Measurements from ENCODE around the gene CPZ.
"Not testable (repeated sequence)": the region's sequence is repeated elsewhere in the genome, so short reads cannot be mapped to it uniquely, and the experiment has no call there.

CPZ gene

DNA sequence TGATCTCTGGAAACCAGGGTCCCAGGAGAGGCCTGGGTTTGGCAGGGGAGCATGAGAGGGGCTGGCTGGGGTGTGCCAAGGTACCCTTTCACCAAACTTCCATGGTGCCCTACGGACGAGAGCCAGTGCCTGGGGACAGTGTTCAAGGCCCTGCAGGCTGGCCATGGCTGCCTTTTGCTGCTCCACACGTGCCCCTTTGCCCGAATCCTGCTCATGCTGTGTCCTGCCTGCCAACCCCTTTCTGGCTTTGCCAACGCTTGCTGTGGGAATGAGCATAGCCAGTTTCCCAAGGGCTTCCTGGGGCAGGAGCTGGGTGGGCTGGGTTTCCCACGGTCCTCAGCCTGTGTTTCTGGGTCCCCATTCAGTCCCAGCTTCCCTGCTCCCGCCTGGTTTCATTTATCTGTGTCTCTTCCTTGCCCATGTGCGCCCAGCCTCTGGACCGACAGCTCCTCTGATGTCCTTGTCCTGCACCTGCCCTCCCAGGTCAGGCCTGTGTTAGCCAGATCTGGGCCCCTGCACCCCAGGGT is 17.3 kb downstream of the CPZ start:
- no peak for DNase-seq (ENCODE audit: low read depth in 2 of 2)

DNA sequence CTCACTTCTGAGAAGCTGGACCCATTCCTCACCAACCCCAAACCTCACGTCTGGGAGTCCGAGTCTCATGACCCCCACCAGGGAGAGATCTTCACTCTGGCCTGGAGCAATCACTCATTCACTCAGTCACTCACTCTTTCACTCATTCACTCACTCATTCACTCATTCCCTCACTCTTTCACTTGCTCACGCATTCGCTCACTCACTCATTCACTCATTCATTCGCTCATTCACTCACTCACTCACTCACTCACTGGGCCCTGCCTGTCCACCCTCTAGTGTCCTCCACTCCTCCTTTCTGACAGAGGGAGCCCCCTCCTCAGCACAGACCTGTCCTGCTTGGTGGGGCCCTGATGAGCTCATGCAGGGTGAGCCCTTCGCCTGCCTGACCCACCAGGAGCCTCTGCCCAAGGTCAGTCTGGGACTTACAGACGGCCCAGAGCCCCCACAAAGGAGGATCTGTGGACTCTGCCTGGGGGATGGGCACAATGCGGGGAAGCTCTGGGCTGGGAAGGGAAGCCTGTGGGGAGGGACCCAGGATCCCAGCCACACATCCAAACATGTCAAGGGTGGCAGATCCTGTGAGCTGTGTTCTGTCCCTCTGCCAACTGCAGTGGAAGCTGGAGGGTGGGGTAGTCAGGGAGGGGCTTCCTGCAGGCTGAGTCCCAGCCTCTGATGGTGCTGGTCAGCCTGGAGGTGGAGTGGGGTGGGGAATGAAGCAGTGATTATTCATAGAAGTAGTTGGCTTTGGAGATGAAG is 18.5 kb downstream of the CPZ start:
- no peak for DNase-seq (ENCODE audit: low read depth in 2 of 2)

DNA sequence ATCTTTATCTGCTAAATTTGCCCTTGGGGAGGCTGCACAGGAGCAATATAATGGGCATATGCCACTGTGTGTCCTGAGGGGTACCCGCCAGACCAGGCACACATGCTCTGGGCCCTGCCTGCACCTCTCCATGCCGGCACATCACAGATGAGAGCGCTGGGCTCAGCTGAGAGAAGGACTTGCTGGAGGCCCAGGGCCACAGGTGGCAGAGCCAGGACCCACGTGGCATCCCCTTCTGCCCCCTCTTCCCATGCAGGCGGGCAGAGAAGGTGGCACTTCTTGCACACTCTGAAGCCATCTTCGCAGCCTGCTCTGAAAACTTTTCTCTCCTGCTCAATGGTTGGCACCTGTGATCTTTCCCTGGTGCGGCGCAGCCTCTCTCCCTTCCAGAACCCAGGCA is 20.1 kb downstream of the CPZ start:
- DNase-seq (ENCODE audit: low read depth in 2 of 2) = no peak

- no peak for DNase-seq (ENCODE audit: low read depth in 2 of 2)
Observed at GRCh38 chr4:8613421-8614364, 21.1 kb downstream of the CPZ start.

- no peak for DNase-seq (ENCODE audit: low read depth in 2 of 2)
Observed at GRCh38 chr4:8614365-8615193, 22.0 kb downstream of the CPZ start.

DNA sequence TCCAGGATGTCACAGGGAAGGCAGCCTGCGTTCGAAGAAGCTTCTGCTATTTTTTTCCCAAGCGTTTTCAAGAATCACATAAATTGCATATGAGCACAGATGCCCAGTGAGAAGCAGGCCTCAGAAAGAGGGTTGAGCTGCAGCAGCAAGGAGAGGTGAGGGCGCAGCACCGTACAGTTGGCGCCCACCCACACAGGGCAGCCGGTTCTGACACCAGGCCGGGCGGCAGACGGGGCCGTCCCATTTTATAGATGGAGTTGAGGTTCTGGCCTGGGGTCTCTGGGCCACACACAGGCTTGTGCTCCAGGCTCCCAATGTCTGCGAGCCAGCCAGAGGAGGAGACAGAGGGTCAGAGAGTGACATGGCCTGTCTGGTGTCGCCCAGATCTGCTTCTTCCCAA is 22.8 kb downstream of the CPZ start:
- DNase-seq (ENCODE audit: low read depth in 2 of 2) = no peak

GRCh38 chr4:8615921-8616787 is 23.6 kb downstream of the CPZ start:
- DNase-seq (ENCODE audit: low read depth in 2 of 2) = no peak

- DNase-seq (ENCODE audit: low read depth in 2 of 2) = no peak
Observed at GRCh38 chr4:8616831-8617230, 24.3 kb downstream of the CPZ start.

DNA sequence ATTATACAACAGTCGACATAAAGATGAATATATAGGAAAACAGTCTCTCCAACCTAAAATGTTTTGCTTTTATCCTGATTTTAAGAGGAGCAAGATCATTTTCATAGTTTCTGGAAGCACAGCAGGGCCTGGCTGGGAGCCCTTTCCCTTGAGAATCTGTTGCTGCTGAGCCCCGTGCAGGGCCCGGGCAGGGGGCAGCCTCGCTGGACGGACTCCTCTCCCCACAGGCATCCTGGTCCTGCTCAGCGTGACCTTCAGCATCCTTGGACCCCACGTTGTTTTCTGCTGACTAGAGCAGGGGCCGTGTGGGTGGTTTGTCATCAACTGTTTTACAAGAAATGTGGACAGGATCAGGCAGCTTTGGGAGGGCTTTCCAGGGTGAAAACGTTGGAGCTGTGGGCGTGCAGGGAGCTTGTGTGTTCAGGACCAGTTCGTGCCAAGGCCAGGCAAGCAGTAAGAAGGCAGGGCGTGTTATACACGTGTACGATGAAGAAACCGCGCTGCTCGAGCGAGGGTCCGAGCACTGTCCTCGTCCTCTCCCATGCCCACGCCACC is 25.0 kb downstream of the CPZ start:
- DNase-seq (ENCODE audit: low read depth in 2 of 2) = no peak

GRCh38 chr4:8618421-8618820 is 25.9 kb downstream of the CPZ start:
- no peak for DNase-seq (ENCODE audit: low read depth in 2 of 2)

- DNase-seq (ENCODE audit: low read depth in 2 of 2) = no peak
Observed at GRCh38 chr4:8618961-8619720, 26.6 kb downstream of the CPZ start.

DNA sequence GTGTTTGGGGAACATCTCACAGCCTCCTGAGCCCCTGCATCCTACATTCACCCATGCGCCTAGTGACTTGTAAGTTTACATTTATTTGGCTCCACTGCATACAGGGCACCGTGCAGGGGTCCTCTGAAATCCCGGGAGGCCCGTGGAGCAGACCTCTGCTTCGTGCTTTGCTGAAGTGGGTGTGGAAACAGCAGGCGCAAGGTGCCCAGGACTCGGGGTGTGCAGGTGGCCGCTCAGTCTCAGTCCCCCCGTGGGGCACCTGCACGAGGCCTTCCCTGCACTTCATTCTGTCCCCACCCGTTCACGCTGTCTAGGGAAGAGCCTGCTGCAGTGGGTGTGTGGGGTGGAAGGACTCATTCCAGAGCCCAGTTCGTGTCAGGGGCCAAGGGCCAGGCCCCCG is 28.6 kb downstream of the CPZ start:
- not testable (repeated sequence) for DNase-seq (ENCODE audit: low read depth in 2 of 2)

DNA sequence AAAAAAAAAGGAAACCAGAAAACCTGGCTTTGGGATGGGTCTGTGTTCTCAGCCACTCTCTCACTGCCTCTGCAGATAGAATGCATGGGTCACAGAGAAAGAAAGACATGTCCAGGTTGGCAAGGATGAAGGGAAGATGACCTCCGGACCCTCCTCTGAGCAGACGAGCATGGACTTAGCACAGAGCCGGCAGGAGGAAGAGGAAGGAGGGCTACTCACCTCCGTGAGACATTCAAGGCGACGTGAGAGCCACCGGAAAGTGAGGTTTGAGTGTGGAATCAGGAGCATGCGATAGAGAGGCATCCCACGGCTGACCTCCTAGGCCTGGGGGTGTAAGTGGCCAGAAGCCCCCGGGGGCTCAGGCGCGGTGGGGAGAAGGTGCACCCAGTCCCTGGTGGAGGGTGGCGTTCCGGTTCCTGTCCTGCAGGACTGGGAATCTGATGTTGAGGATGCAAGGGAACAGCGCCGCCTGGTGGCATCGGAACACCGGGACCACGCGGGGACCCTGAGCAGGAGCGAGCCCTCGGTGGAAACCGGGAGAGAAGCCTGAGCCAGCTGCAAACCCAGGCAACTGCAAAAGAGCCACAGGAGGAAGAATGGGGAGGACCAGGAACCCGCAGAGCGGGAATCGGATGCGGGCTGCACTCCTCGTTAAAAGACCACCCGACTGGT is 32.2 kb downstream of the CPZ start:
- not testable (repeated sequence) for DNase-seq (ENCODE audit: low read depth in 2 of 2)

DNA sequence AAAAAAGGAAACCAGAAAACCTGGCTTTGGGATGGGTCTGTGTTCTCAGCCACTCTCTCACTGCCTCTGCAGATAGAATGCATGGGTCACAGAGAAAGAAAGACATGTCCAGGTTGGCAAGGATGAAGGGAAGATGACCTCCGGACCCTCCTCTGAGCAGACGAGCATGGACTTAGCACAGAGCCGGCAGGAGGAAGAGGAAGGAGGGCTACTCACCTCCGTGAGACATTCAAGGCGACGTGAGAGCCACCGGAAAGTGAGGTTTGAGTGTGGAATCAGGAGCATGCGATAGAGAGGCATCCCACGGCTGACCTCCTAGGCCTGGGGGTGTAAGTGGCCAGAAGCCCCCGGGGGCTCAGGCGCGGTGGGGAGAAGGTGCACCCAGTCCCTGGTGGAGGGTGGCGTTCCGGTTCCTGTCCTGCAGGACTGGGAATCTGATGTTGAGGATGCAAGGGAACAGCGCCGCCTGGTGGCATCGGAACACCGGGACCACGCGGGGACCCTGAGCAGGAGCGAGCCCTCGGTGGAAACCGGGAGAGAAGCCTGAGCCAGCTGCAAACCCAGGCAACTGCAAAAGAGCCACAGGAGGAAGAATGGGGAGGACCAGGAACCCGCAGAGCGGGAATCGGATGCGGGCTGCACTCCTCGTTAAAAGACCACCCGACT is 37.8 kb downstream of the CPZ start:
- DNase-seq (ENCODE audit: low read depth in 2 of 2) = not testable (repeated sequence)

GRCh38 chr4:8631896-8632295 is 39.3 kb downstream of the CPZ start:
- not testable (repeated sequence) for DNase-seq (ENCODE audit: low read depth in 2 of 2)

DNA sequence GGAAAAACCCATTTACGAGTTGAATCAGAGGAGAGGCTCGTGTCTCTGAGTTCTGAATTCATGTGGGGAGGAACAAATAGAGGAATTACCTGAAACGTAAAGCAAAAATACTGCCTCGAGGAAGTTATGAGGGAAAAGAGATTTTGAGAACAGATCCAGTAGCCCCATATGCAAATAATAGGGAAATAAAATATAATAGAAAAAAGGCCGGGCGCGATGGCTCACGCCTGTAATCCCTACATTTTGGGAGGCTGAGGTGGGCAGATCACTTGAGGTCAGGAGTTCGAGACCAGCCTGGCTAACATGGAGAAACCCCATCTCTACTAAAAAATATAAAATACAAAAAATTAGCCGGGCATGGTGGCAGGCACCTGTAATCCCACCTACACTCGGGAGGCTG is 42.2 kb downstream of the CPZ start:
- DNase-seq (ENCODE audit: low read depth in 2 of 2) = not testable (repeated sequence)

DNA sequence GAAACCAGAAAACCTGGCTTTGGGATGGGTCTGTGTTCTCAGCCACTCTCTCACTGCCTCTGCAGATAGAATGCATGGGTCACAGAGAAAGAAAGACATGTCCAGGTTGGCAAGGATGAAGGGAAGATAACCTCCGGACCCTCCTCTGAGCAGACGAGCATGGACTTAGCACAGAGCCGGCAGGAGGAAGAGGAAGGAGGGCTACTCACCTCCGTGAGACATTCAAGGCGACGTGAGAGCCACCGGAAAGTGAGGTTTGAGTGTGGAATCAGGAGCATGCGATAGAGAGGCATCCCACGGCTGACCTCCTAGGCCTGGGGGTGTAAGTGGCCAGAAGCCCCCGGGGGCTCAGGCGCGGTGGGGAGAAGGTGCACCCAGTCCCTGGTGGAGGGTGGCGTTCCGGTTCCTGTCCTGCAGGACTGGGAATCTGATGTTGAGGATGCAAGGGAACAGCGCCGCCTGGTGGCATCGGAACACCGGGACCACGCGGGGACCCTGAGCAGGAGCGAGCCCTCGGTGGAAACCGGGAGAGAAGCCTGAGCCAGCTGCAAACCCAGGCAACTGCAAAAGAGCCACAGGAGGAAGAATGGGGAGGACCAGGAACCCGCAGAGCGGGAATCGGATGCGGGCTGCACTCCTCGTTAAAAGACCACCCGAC is 43.5 kb downstream of the CPZ start:
- DNase-seq (ENCODE audit: low read depth in 2 of 2) = not testable (repeated sequence)

DNA sequence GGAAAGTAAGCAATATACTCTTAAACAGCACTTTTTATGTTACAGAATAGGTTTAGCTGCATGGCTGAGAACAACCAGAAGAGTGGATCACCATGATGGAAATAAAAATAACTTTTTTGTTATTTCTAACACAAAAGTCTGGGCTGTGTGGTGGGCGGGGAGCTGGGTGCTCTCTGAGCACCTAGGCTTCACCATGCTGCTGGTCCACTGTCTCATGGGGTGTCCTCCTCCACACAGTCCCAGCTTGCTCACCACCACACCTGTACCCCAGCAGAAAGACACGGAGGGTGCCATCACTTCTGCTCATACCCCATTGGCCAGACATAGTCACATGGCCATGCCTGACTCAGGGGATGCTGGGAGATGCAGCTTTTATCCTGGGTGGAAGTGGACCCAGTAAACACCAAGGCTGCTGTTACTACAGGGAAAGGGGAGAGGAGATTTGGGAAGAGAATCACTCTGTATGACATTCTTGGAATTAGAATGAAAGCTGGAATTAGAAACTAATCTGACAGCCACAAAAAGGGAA is 45.0 kb downstream of the CPZ start:
- DNase-seq (ENCODE audit: low read depth in 2 of 2) = no peak

Measured in stimulated activated CD8-positive, alpha-beta memory T cell treated with anti-CD3 and anti-CD28 coated beads, Interleukin-15, amount 100 ng/mL, for 4 hours (primary cell).